ENCODE data around the gene LMOD1.
"Not testable (repeated sequence)": the region's sequence is repeated elsewhere in the genome, so short reads cannot be mapped to it uniquely, and the experiment has no call there.

Gene LMOD1

GRCh38 chr1:201945863-201946223 is 505 bp downstream of the LMOD1 start:
- no peak for DNase-seq

- DNase-seq = no peak
These were observed 1.2 kb downstream of the LMOD1 start for GRCh38 chr1:201945157-201945556.

GRCh38 chr1:201944639-201945038 is 1.7 kb downstream of the LMOD1 start:
- DNase-seq = no peak

- no peak for DNase-seq
These were observed 2.3 kb downstream of the LMOD1 start for GRCh38 chr1:201944002-201944401.

- no peak for DNase-seq
These were observed 4.2 kb downstream of the LMOD1 start for GRCh38 chr1:201942129-201942495.

GRCh38 chr1:201941420-201942128 is 4.8 kb downstream of the LMOD1 start:
- DNase-seq = no peak

GRCh38 chr1:201940316-201940715 is 6.0 kb downstream of the LMOD1 start:
- DNase-seq = not testable (repeated sequence)

GRCh38 chr1:201939574-201939973 is 6.8 kb downstream of the LMOD1 start:
- DNase-seq = no peak

- no peak for DNase-seq
These were observed 7.2 kb downstream of the LMOD1 start for GRCh38 chr1:201939148-201939547.

- DNase-seq = no peak
These were observed 7.8 kb downstream of the LMOD1 start for GRCh38 chr1:201938440-201939035.

GRCh38 chr1:201937624-201938213 is 8.6 kb downstream of the LMOD1 start:
- DNase-seq = no peak

- DNase-seq = no peak
These were observed 12.4 kb downstream of the LMOD1 start for GRCh38 chr1:201933840-201934430.

- no peak for DNase-seq
These were observed 15.5 kb downstream of the LMOD1 start for GRCh38 chr1:201930803-201931202.

GRCh38 chr1:201930137-201930536 is 16.2 kb downstream of the LMOD1 start:
- DNase-seq = no peak

- DNase-seq = no peak
These were observed 18.1 kb downstream of the LMOD1 start for GRCh38 chr1:201928266-201928665.

GRCh38 chr1:201925981-201926645 is 20.2 kb downstream of the LMOD1 start:
- DNase-seq = no peak

GRCh38 chr1:201925301-201925567 is 21.1 kb downstream of the LMOD1 start:
- DNase-seq = no peak

GRCh38 chr1:201921952-201922558 is 24.3 kb downstream of the LMOD1 start:
- DNase-seq = no peak

GRCh38 chr1:201918343-201918742 is 28.0 kb downstream of the LMOD1 start:
- no peak for DNase-seq

- DNase-seq = no peak
These were observed 28.9 kb downstream of the LMOD1 start for GRCh38 chr1:201917362-201918033.

GRCh38 chr1:201916649-201917249 is 29.6 kb downstream of the LMOD1 start:
- DNase-seq = no peak

- DNase-seq = no peak
These were observed 31.7 kb downstream of the LMOD1 start for GRCh38 chr1:201914456-201915235.
